Uterus (tissue), 4 donors: ENCODE measurements around the gene SLC2A8. TPM values are rescaled to one million over a fixed set of nuclear protein-coding genes. Genes with fewer than 3 reads are reported as not detected.

ENCODE experiments used
- DNase-seq, 2 donors: peaks; one replicate each; pipeline ENCODE4 v3.0.0-alpha.2; 2019 to 2020
- H3K27ac ChIP-seq, 2 donors: fragments of 200-600 bp; sonication (generic); 1 replicate in 1 of 2; 2 replicates in 1 of 2; pipeline ENCODE4 v1.5.1; 2016 to 2018
- H3K27me3 ChIP-seq, 2 donors: fragments of 200-600 bp; sonication (generic); one replicate each; pipeline ENCODE4 v1.5.1; 2018 to 2019; ENCODE audit warnings: control low read depth in 1 of 2
- H3K36me3 ChIP-seq, 2 donors: fragments of 200-600 bp; sonication (generic); one replicate each; pipeline ENCODE4 v1.5.1; 2019; ENCODE audit warnings: control low read depth in 1 of 2
- H3K4me1 ChIP-seq, 2 donors: fragments of 200-600 bp; sonication (generic); one replicate each; pipeline ENCODE4 v1.5.1; 2018 to 2019; ENCODE audit warnings: control low read depth in 1 of 2
- H3K4me3 ChIP-seq, 2 donors: fragments of 200-600 bp; sonication (generic); 1 replicate in 1 of 2; 2 replicates in 1 of 2; pipeline ENCODE4 v1.5.1; 2018 to 2019; ENCODE audit warnings: mild to moderate bottlenecking in 1 of 2
- H3K9me3 ChIP-seq, 2 donors: fragments of 200-600 bp; sonication (generic); one replicate each; pipeline ENCODE4 v1.5.1; 2019; ENCODE audit warnings: control low read depth in 1 of 2
- POLR2A ChIP-seq, 2 donors: fragments of 450-650 bp; IDR thresholded peaks; one replicate each; pipeline ENCODE4 v1.6.1; 2016; ENCODE audit warnings: antibody characterized with exemption in 2 of 2, mild to moderate bottlenecking in 1 of 2, moderate library complexity in 1 of 2
- intact Hi-C: fragments of 100-400 bp; cut with DNase I; formaldehyde crosslinking; loops from one replicate; pipeline ENCODE4 v1.15.1; 2023; ENCODE audit warnings: low total_unique reads
- total RNA-seq, 4 donors: library from RNA; depleted of rRNA in 3 of 4; stranded (reverse); fragments of >200 nt in 3 of 4; gene quantifications; one replicate each; pipeline versions ENCODE4 v1.1.0 to v1.2.4, GENCODE V29; 2014 to 2023
- TF ChIP-seq, protein P1 (sequence below), 4 experiments: fragments of 200-600 bp in 2 of 4; fragments of 450-650 bp in 2 of 4; sonication (generic) in 2 of 4; IDR thresholded peaks; one replicate each; pipeline ENCODE4 v1.5.1; 2016 to 2019; ENCODE audit warnings: antibody characterized with exemption in 4 of 4, mild to moderate bottlenecking in 2 of 4, moderate library complexity in 1 of 4
- donor health status: DM: yes; HTN: yes; CAD: no.

The SLC2A8 gene
- total RNA-seq, 4 donors from 2014 or later: 1.8 to 45.1 (median 10.5) TPM

DNA sequence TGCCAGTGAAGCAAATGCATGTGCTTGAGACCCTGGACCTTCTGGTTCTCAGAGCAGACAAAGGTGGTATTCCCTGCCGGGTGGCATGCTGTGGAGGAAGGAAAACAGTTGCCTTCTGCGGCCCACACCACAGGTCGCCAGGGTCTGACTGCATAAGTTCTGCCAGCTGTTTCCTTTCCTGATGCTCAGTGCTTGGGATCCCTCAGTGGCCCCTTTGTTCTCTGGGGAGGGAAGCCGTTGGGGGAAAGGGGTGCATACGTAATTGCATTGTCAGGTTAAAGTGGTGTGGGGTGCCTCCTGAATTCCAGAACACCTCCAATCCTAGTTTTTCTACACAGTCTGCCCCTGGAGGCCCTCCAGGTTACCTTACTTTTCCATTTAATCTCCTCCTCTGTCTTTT lies 43.1 kb upstream of the SLC2A8 start:
- DNase-seq: no peak
- Histone ChIP-seq H3K36me3 (no peaks in the 10 kb centered on the region), H3K27me3 (no peaks in the 10 kb centered on the region), H3K4me3 (no peak overlapping the region), H3K4me1 (no peaks in the 10 kb centered on the region), H3K27ac (no peak overlapping the region), H3K9me3 (no peaks in the 10 kb centered on the region)
- TF ChIP-seq, protein P1, sequence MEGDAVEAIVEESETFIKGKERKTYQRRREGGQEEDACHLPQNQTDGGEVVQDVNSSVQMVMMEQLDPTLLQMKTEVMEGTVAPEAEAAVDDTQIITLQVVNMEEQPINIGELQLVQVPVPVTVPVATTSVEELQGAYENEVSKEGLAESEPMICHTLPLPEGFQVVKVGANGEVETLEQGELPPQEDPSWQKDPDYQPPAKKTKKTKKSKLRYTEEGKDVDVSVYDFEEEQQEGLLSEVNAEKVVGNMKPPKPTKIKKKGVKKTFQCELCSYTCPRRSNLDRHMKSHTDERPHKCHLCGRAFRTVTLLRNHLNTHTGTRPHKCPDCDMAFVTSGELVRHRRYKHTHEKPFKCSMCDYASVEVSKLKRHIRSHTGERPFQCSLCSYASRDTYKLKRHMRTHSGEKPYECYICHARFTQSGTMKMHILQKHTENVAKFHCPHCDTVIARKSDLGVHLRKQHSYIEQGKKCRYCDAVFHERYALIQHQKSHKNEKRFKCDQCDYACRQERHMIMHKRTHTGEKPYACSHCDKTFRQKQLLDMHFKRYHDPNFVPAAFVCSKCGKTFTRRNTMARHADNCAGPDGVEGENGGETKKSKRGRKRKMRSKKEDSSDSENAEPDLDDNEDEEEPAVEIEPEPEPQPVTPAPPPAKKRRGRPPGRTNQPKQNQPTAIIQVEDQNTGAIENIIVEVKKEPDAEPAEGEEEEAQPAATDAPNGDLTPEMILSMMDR (IDR thresholded peaks at IDR 0.05): no peak
- TF ChIP-seq POLR2A (IDR thresholded peaks at IDR 0.05): no peak
- intact Hi-C loops: no loop called here

DNA sequence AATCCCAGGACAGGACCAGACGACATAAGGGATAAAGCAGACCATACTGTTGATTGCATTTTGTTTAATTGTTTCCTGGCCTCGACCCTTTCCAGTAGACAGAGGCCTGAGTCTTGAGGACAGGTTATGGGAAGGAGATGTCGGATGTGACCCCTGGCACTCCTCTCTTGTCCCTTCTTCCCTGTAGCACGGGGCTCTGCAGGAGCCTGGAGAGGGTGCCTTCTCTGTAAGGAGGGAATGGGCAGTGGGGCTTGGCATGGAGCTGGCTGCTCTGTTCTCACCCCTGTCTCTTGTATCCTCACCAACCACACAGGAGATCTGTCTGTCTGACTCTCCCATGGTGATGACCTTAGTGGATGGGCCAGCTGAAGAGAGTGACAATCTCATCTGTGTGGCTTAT lies 40.1 kb upstream of the SLC2A8 start:
- Histone ChIP-seq H3K27me3 (no peaks in the 10 kb centered on the region), H3K4me3 (no peak overlapping the region), H3K36me3 (no peaks in the 10 kb centered on the region), H3K27ac (no peak overlapping the region), H3K9me3 (no peaks in the 10 kb centered on the region), H3K4me1 (no peaks in the 10 kb centered on the region)
- TF ChIP-seq POLR2A (IDR thresholded peaks at IDR 0.05): no peak
- TF ChIP-seq, protein P1 (IDR thresholded peaks at IDR 0.05): no peak
- intact Hi-C loops: no loop called here
- no peak for DNase-seq

DNA sequence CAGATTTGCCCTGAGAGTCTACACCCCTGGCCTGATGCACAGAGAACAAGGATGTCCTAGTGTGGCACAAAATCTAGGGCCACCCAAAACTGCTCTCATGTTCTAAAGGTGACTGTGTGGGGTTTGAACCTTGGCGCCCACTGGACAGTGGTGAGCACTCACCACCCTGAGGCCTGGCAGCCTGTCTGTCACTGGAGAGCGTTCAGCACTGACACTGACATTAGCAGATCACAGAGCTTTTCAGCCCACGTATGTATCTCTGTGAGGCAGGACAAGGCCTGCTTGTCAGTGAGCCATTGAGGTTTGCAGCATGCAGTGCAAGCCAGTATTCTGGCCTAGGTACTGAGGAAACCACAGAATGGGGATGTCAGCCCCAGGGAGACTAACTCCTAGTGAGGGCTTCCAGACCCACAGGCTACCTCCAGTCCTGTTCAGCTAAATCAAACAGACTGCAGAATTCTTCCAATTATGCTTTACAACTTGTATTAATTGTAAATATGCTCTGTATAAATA lies 38.9 kb upstream of the SLC2A8 start:
- no peaks in the 10 kb centered on the region for H3K4me1 ChIP-seq
- no peaks in the 10 kb centered on the region for H3K9me3 ChIP-seq
- H3K27me3 ChIP-seq: no peaks in the 10 kb centered on the region
- H3K36me3 ChIP-seq: no peaks in the 10 kb centered on the region
- no peak overlapping the region for H3K4me3 ChIP-seq
- intact Hi-C loops: no loop called here
- TF ChIP-seq POLR2A (IDR thresholded peaks at IDR 0.05): no peak
- TF ChIP-seq, protein P1 (IDR thresholded peaks at IDR 0.05): no peak
- no peak for DNase-seq
- no peak overlapping the region for H3K27ac ChIP-seq

DNA sequence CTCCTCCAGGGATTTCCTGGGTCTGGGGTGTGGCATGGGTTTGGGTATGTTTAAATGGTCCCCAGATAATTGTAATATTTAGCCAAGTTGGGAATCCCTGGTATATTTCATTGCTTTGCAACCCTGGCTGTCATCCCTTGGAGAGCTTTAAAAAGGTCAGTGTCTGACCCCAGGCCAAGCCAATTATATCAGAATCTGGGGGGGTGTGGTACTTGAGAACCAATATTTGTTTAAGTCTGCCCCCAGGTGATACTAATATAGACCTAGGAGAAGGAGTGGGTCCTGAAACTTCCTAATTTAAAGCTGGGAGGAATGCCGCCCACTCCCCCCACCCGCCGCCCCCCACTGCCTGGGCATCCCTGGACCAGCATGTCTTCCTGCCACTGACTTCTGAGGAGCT lies 38.2 kb upstream of the SLC2A8 start:
- H3K27me3 ChIP-seq: no peaks in the 10 kb centered on the region
- H3K27ac ChIP-seq: no peak overlapping the region
- intact Hi-C loops: no loop called here
- TF ChIP-seq, protein P1 (IDR thresholded peaks at IDR 0.05): no peak
- no peak for TF ChIP-seq POLR2A (IDR thresholded peaks at IDR 0.05)
- no peaks in the 10 kb centered on the region for H3K36me3 ChIP-seq
- H3K4me3 ChIP-seq: no peak overlapping the region
- DNase-seq: no peak
- no peaks in the 10 kb centered on the region for H3K9me3 ChIP-seq
- no peaks in the 10 kb centered on the region for H3K4me1 ChIP-seq

DNA sequence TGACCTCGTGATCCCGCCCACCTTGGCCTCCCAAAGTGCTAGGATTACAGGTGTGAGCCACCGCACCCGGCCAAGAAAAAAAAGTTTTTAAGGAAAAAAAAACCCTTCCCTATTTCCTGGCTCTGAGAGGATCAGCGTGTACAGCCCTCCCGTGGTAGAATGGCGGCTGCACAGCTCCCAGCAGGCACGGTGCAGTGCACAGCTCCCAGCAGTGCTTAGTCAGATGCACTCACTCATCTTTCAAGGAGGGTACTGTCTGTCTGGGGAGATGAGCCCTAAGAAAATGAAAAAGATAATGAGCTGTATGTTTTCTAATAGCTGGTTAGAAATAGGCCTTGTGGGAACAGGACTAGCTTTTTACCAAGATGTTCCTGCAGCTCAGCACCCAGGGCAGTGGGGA lies 36.7 kb upstream of the SLC2A8 start:
- intact Hi-C loops: no loop called here
- Histone ChIP-seq H3K9me3 (no peaks in the 10 kb centered on the region), H3K27me3 (no peaks in the 10 kb centered on the region), H3K36me3 (no peaks in the 10 kb centered on the region), H3K4me1 (no peaks in the 10 kb centered on the region), H3K27ac (no peak overlapping the region), H3K4me3 (no peak overlapping the region)
- DNase-seq: no peak
- no peak for TF ChIP-seq POLR2A (IDR thresholded peaks at IDR 0.05)
- TF ChIP-seq, protein P1 (IDR thresholded peaks at IDR 0.05): peak in 2 of 4 experiments; percentile 15 to 21
